ENCODE measurements around the gene BMP7.
A peak's percentile ranks its signal among the peaks of the same experiment; 100 is the strongest.
"Not testable (repeated sequence)": the region's sequence is repeated elsewhere in the genome, so short reads cannot be mapped to it uniquely, and the experiment has no call there.

The BMP7 gene

GRCh38 chr20:57210054-57210910, 56.2 kb downstream of the BMP7 start:
- no peak for DNase-seq (ENCODE audit: low spot score)

GRCh38 chr20:57209413-57209812, 57.0 kb downstream of the BMP7 start:
- DNase-seq (ENCODE audit: low spot score), result no peak

- DNase-seq (ENCODE audit: low spot score), result no peak
Observed at GRCh38 chr20:57208198-57208597, 58.2 kb downstream of the BMP7 start.

- DNase-seq (ENCODE audit: low spot score), result no peak
Observed at GRCh38 chr20:57207251-57207650, 59.2 kb downstream of the BMP7 start.

GRCh38 chr20:57205606-57206219, 60.7 kb downstream of the BMP7 start:
- DNase-seq (ENCODE audit: low spot score), result no peak

- no peak for DNase-seq (ENCODE audit: low spot score)
Observed at GRCh38 chr20:57203986-57204385, 62.5 kb downstream of the BMP7 start.

GRCh38 chr20:57203204-57203603, 63.2 kb downstream of the BMP7 start:
- no peak for DNase-seq (ENCODE audit: low spot score)

GRCh38 chr20:57202309-57202708, 64.1 kb downstream of the BMP7 start:
- DNase-seq (ENCODE audit: low spot score), result no peak

- DNase-seq (ENCODE audit: low spot score), result no peak
Observed at GRCh38 chr20:57200882-57201695, 65.4 kb downstream of the BMP7 start.

GRCh38 chr20:57199656-57200405, 66.6 kb downstream of the BMP7 start:
- DNase-seq (ENCODE audit: low spot score), result no peak

- DNase-seq (ENCODE audit: low spot score), result peak; percentile 58
Observed at GRCh38 chr20:57198132-57199072, 68.0 kb downstream of the BMP7 start.

- DNase-seq (ENCODE audit: low spot score), result no peak
Observed at GRCh38 chr20:57197352-57198131, 68.9 kb downstream of the BMP7 start.

- no peak for DNase-seq (ENCODE audit: low spot score)
Observed at GRCh38 chr20:57195469-57196100, 70.9 kb downstream of the BMP7 start.

- no peak for DNase-seq (ENCODE audit: low spot score)
Observed at GRCh38 chr20:57195023-57195422, 71.4 kb downstream of the BMP7 start.

- DNase-seq (ENCODE audit: low spot score), result no peak
Observed at GRCh38 chr20:57194154-57194553, 72.3 kb downstream of the BMP7 start.

GRCh38 chr20:57193094-57193493, 73.3 kb downstream of the BMP7 start:
- no peak for DNase-seq (ENCODE audit: low spot score)

GRCh38 chr20:57192311-57192710, 74.1 kb downstream of the BMP7 start:
- DNase-seq (ENCODE audit: low spot score), result no peak

GRCh38 chr20:57191265-57191638, 75.2 kb downstream of the BMP7 start:
- not testable (repeated sequence) for DNase-seq (ENCODE audit: low spot score)

- DNase-seq (ENCODE audit: low spot score), result no peak
Observed at GRCh38 chr20:57190536-57191264, 75.7 kb downstream of the BMP7 start.

All from ecto neural progenitor cell (in vitro differentiated cells).